NOMO-1 treated with DMSO at 0.1 percent for 48 hours (cell line): ENCODE results near the gene C9.
A peak's percentile ranks its signal among the peaks of the same experiment; 100 is the strongest.
"Not testable (repeated sequence)": the region's sequence is repeated elsewhere in the genome, so short reads cannot be mapped to it uniquely, and the experiment has no call there.

Source experiments
- DNase-seq: peaks from one replicate; lab custom pipeline; 2025; ENCODE audit not compliant: unreplicated experiment; lab: John Stamatoyannopoulos, UW

Gene C9

GRCh38 chr5:39266442-39266841 is 97.9 kb downstream of the C9 start:
- no peak for DNase-seq

- peak; percentile 82 for DNase-seq
Observed at GRCh38 chr5:39264528-39264927, 99.8 kb downstream of the C9 start.

- peak; percentile 97 for DNase-seq
Observed at GRCh38 chr5:39262981-39263380, 101.3 kb downstream of the C9 start.

- DNase-seq = no peak
Observed at GRCh38 chr5:39260095-39260494, 104.2 kb downstream of the C9 start.

GRCh38 chr5:39257554-39257953 is 106.7 kb downstream of the C9 start:
- no peak for DNase-seq

- DNase-seq = peak; percentile 90
Observed at GRCh38 chr5:39256477-39257235, 107.6 kb downstream of the C9 start.

GRCh38 chr5:39255406-39255805 is 108.9 kb downstream of the C9 start:
- DNase-seq = no peak

- no peak for DNase-seq
Observed at GRCh38 chr5:39254671-39255070, 109.6 kb downstream of the C9 start.

GRCh38 chr5:39253196-39253595 is 111.1 kb downstream of the C9 start:
- DNase-seq = no peak

GRCh38 chr5:39249564-39250274 is 114.6 kb downstream of the C9 start:
- peak; percentile 36 for DNase-seq

- no peak for DNase-seq
Observed at GRCh38 chr5:39249069-39249468, 115.2 kb downstream of the C9 start.

GRCh38 chr5:39240750-39241149 is 123.5 kb downstream of the C9 start:
- no peak for DNase-seq

GRCh38 chr5:39238366-39239105 is 125.8 kb downstream of the C9 start:
- no peak for DNase-seq

GRCh38 chr5:39236718-39237117 is 127.6 kb downstream of the C9 start:
- DNase-seq = no peak

- peak; percentile 87 for DNase-seq
Observed at GRCh38 chr5:39235648-39236047, 128.6 kb downstream of the C9 start.

GRCh38 chr5:39234494-39234893 is 129.8 kb downstream of the C9 start:
- DNase-seq = not testable (repeated sequence)
